Sigmoid colon (tissue), 7 donors: ENCODE measurements around the gene RXRA. TPM values are rescaled to one million over a fixed set of nuclear protein-coding genes. Genes with fewer than 3 reads are reported as not detected.

Source experiments
- DNase-seq: peaks from one replicate; pipeline ENCODE4 v3.0.0-alpha.2; 2019
- H3K27ac ChIP-seq, 4 donors: fragments of 200-600 bp; sonication (generic); one replicate each; pipeline ENCODE4 v1.5.1; 2016 to 2019; ENCODE audit warnings: mild to moderate bottlenecking in 1 of 4
- H3K27me3 ChIP-seq, 3 donors: fragments of 200-600 bp; sonication (generic); one replicate each; pipeline ENCODE4 v1.5.1; 2019; ENCODE audit warnings: mild to moderate bottlenecking in 1 of 3
- H3K36me3 ChIP-seq, 4 donors: fragments of 200-600 bp; sonication (generic); one replicate each; pipeline ENCODE4 v1.5.1; 2016 to 2019
- H3K4me1 ChIP-seq, 4 donors: fragments of 200-600 bp; sonication (generic); one replicate each; pipeline ENCODE4 v1.5.1; 2017 to 2019
- H3K4me3 ChIP-seq, 4 donors: fragments of 200-600 bp; sonication (generic); one replicate each; pipeline ENCODE4 v1.5.1; 2017 to 2019; ENCODE audit warnings: mild to moderate bottlenecking in 2 of 4, moderate library complexity in 1 of 4
- H3K9me3 ChIP-seq, 4 donors: fragments of 200-600 bp in 3 of 4; sonication (generic) in 3 of 4; one replicate each; pipeline versions ENCODE4 v1.5.1 to v1.6.1; 2013 to 2019
- EP300 ChIP-seq, 4 donors: sonication (generic); formaldehyde crosslinking; IDR thresholded peaks; one replicate each; pipeline ENCODE4 v1.6.1; 2017; ENCODE audit warnings: antibody characterized with exemption in 4 of 4
- POLR2A ChIP-seq, 2 donors: fragments of 450-650 bp; IDR thresholded peaks; one replicate each; pipeline ENCODE4 v1.6.1; 2016; ENCODE audit warnings: antibody characterized with exemption in 2 of 2, mild to moderate bottlenecking in 2 of 2, moderate library complexity in 2 of 2
- POLR2AphosphoS5 ChIP-seq, 4 donors: sonication (generic); formaldehyde crosslinking; IDR thresholded peaks; one replicate each; pipeline ENCODE4 v1.6.1; 2017; ENCODE audit warnings: antibody characterized with exemption in 4 of 4
- WGBS, 2 donors: extraction: QIAGEN DNeasy Blood & Tissue Kit; methylation state at CpG; one replicate each; pipeline ENCODE4 v1.1.7; 2013; 5-methylcytosine and 5-hydroxymethylcytosine counted together
- intact Hi-C: fragments of 100-400 bp; cut with DNase I; formaldehyde crosslinking; loops from one replicate; pipeline ENCODE4 v1.15.1; 2023
- polyA plus RNA-seq, 3 donors: library from polyadenylated mRNA; stranded (reverse); fragments of 200-250 nt; gene quantifications; one replicate each; pipeline ENCODE4 v1.2.3, GENCODE V29; 2013
- total RNA-seq, 4 donors: library from RNA; depleted of rRNA; stranded (reverse); fragments of >200 nt; gene quantifications; one replicate each; pipeline ENCODE4 v1.1.0, GENCODE V29; 2016
- TF ChIP-seq, protein P1 (sequence below), 4 experiments: fragments of 450-650 bp in 3 of 4; fragments of 200-600 bp in 1 of 4; IDR thresholded peaks; one replicate each; pipeline ENCODE4 v1.5.1; 2016 to 2019; ENCODE audit warnings: antibody characterized with exemption in 4 of 4, mild to moderate bottlenecking in 3 of 4, moderate library complexity in 2 of 4
- donor health status: healthy with polysubstance abuse.
- donor health status: Bipolar disorder and iron deficiency.
- donor health status: healthy.

The RXRA gene
- total and polyA plus RNA-seq, 7 donors, result 26.7 to 50.8 (median 35.7) TPM

DNA sequence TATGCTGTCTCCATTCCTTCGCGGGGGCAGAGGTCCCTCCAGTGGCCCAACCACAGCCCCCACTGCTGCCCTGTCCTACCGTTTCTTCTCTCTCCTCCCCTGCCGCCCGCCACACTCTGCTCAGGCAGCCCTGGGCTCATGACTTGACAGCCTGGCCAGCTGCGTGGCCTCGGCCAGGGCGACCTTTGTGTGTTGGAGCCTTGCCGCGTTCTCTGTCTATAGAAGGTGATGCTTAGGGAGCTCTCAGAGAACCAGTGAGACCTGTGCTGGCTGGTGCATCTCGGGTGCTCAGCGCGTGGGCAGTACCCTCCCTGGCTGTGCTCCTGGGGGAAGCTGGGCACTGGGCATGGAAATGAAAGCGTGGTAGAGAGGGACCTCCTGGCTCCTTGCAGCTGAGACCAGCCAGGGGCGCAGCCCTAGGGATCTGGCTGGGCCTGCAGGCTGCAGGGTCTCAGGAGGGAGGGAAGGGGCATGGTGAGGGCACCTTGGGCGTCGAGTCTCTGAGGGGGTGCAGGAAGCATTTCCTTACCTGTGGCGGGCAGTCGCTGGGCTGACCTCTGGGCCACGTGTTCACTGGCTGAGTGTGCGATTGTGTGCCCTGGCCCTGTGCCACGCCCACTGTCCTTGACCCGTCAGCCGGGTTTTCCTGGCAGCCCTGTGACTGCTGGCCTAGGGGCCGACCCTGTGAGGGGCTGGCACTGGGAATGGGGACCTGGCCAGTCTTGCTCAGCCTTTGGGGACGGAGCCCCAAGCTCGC lies 50.3 kb downstream of the RXRA start:
- DNase-seq, result no peak
- Histone ChIP-seq H3K27ac (peak overlapping the region; percentile 85 to 93 (median 88)), H3K4me3 (peak overlapping the region in 1 of 4 donors; percentile 12), H3K9me3 (no peaks in the 10 kb centered on the region), H3K4me1 (peaks cover 0 to 99% (median 97%) of the 10 kb centered on the region in 4 donors), H3K27me3 (no peaks in the 10 kb centered on the region), H3K36me3 (no peaks in the 10 kb centered on the region)
- 62 to 75% methylated on average over 27 of the region's 27 CpGs for WGBS, 2 donors
- intact Hi-C loops, result no loop called here
- TF ChIP-seq, protein P1, sequence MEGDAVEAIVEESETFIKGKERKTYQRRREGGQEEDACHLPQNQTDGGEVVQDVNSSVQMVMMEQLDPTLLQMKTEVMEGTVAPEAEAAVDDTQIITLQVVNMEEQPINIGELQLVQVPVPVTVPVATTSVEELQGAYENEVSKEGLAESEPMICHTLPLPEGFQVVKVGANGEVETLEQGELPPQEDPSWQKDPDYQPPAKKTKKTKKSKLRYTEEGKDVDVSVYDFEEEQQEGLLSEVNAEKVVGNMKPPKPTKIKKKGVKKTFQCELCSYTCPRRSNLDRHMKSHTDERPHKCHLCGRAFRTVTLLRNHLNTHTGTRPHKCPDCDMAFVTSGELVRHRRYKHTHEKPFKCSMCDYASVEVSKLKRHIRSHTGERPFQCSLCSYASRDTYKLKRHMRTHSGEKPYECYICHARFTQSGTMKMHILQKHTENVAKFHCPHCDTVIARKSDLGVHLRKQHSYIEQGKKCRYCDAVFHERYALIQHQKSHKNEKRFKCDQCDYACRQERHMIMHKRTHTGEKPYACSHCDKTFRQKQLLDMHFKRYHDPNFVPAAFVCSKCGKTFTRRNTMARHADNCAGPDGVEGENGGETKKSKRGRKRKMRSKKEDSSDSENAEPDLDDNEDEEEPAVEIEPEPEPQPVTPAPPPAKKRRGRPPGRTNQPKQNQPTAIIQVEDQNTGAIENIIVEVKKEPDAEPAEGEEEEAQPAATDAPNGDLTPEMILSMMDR (IDR thresholded peaks at IDR 0.05), result no peak
- TF ChIP-seq POLR2A (IDR thresholded peaks at IDR 0.05) (no peak), POLR2AphosphoS5 (IDR thresholded peaks at IDR 0.05) (no peak), EP300 (IDR thresholded peaks at IDR 0.05) (no peak)

- peak overlapping the region; percentile 85 to 93 (median 88) for H3K27ac ChIP-seq
- H3K4me3 ChIP-seq, result no peak overlapping the region
- H3K27me3 ChIP-seq, result no peaks in the 10 kb centered on the region
- H3K9me3 ChIP-seq, result no peaks in the 10 kb centered on the region
- H3K36me3 ChIP-seq, result no peaks in the 10 kb centered on the region
- peaks cover 0 to 100% (median 98%) of the 10 kb centered on the region in 4 donors for H3K4me1 ChIP-seq
- WGBS, 2 donors, result 82 to 86% methylated on average over 8 of the region's 8 CpGs
- intact Hi-C loops, result no loop called here
- TF ChIP-seq, protein P1 (IDR thresholded peaks at IDR 0.05), result no peak
- TF ChIP-seq POLR2AphosphoS5 (IDR thresholded peaks at IDR 0.05) (no peak), EP300 (IDR thresholded peaks at IDR 0.05) (no peak), POLR2A (IDR thresholded peaks at IDR 0.05) (no peak)
- no peak for DNase-seq
Measured at GRCh38 chr9:134377143-134377484, 50.9 kb downstream of the RXRA start.

DNA sequence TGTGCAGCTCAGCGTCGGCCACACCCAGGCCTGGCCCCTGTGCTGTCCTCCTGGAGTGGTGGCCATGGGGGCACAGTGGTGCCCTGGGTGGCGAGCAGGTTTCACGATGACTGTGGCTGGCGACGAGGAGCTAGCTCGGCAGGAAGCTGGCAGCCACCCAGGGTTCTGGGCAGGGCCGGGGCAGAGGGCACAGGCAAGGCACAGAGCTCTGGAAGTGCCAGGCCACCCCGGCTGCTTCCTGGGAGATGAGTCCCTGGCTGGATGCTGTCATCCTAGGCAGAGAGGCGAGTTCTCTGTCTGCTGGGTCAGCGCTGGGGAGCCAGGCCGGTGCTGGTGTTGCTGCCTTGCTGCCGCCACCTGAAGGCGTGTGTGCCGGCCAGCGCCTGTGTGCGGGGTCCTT lies 51.7 kb downstream of the RXRA start:
- Histone ChIP-seq H3K9me3 (no peaks in the 10 kb centered on the region), H3K27me3 (no peaks in the 10 kb centered on the region), H3K4me1 (peaks cover 0 to 100% (median 99%) of the 10 kb centered on the region in 4 donors), H3K27ac (peak overlapping the region; percentile 85 to 93 (median 88)), H3K4me3 (no peak overlapping the region), H3K36me3 (no peaks in the 10 kb centered on the region)
- 11 to 46% methylated on average over 17 of the region's 17 CpGs for WGBS, 2 donors
- intact Hi-C loops, result no loop called here
- TF ChIP-seq EP300 (IDR thresholded peaks at IDR 0.05) (no peak), POLR2A (IDR thresholded peaks at IDR 0.05) (no peak), POLR2AphosphoS5 (IDR thresholded peaks at IDR 0.05) (no peak)
- TF ChIP-seq, protein P1 (IDR thresholded peaks at IDR 0.05), result no peak
- peak; percentile 88 for DNase-seq

DNA sequence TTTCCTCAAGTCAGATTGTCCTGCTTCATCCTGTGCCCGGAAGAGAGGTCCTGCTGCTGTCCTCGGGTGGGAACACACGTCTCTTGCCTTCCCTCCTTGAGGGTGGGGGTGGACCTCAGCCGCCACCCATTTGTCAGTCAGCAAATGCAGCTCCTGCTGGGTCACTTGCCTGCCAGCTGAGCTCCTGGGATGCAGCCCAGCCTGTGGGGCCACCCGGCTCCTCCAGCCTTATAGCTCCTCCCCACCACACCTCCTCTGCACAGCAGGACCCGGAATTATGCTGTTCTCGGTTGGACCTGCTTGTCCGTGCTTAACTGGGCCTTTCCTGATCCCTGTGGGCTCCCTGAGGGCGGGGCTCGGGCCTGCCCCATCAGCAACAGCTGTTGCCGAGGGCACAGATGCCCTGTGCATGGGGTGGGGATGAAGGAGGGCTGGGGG lies 52.7 kb downstream of the RXRA start:
- 13 to 56% methylated on average over 11 of the region's 11 CpGs for WGBS, 2 donors
- Histone ChIP-seq H3K27ac (peak overlapping the region; percentile 85 to 93 (median 88)), H3K4me3 (peak overlapping the region in 1 of 4 donors; percentile 6), H3K27me3 (no peaks in the 10 kb centered on the region), H3K4me1 (peaks cover 0 to 99% (median 97%) of the 10 kb centered on the region in 4 donors), H3K36me3 (no peaks in the 10 kb centered on the region), H3K9me3 (no peaks in the 10 kb centered on the region)
- TF ChIP-seq POLR2A (IDR thresholded peaks at IDR 0.05) (no peak), EP300 (IDR thresholded peaks at IDR 0.05) (no peak), POLR2AphosphoS5 (IDR thresholded peaks at IDR 0.05) (peak in 1 of 4 donors; percentile 20)
- intact Hi-C loops, result no loop called here
- DNase-seq, result peak; percentile 83

- intact Hi-C loops, result no loop called here
- no peak overlapping the region for H3K4me3 ChIP-seq
- H3K4me1 ChIP-seq, result peaks cover 0 to 99% (median 97%) of the 10 kb centered on the region in 4 donors
- WGBS, 2 donors, result 88% methylated on average over 21 of the region's 21 CpGs
- TF ChIP-seq, protein P1 (IDR thresholded peaks at IDR 0.05), result no peak
- no peak for TF ChIP-seq POLR2AphosphoS5 (IDR thresholded peaks at IDR 0.05)
- no peak for TF ChIP-seq POLR2A (IDR thresholded peaks at IDR 0.05)
- no peak for TF ChIP-seq EP300 (IDR thresholded peaks at IDR 0.05)
- no peak for DNase-seq
- no peaks in the 10 kb centered on the region for H3K27me3 ChIP-seq
- no peaks in the 10 kb centered on the region for H3K36me3 ChIP-seq
- H3K9me3 ChIP-seq, result no peaks in the 10 kb centered on the region
- peak overlapping the region in 1 of 4 donors; percentile 35 for H3K27ac ChIP-seq
Measured at GRCh38 chr9:134379831-134380365, 53.6 kb downstream of the RXRA start.
